Activated B cell treated with CpG ODN at 0.5 μM for 24 hours (primary cell): ENCODE data around the gene CSMD2. TPM values are rescaled to one million over a fixed set of nuclear protein-coding genes. Genes with fewer than 3 reads are reported as not detected.

Source experiments
- ATAC-seq: fragments of 200-7000 bp; cut with Tn5 transposase; one replicate; pipeline ENCODE4 v1.10.0; 2021; ENCODE audit warnings: low read depth, mild to moderate bottlenecking, moderate library complexity
- CTCF ChIA-PET: fragments of 350-600 bp; sonication (Branson Sonifier 250); formaldehyde crosslinking; loops from one replicate; lab custom pipeline; 2021; ENCODE audit warnings: antibody characterized with exemption; lab: Charles Lee
- POLR2A ChIA-PET: fragments of 350-600 bp; sonication (Branson Sonifier 250); formaldehyde crosslinking; loops from one replicate; lab custom pipeline; 2021; ENCODE audit warnings: antibody characterized with exemption; lab: Charles Lee
- DNase-seq: peaks from one replicate; pipeline ENCODE4 v3.0.0; 2022
- H3K27ac Mint-ChIP-seq: one replicate; pipeline ENCODE4 v1.8.0; 2020; ENCODE audit warnings: mixed read lengths
- H3K27me3 Mint-ChIP-seq: one replicate; pipeline ENCODE4 v1.8.0; 2021; ENCODE audit warnings: mixed read lengths
- H3K36me3 Mint-ChIP-seq: one replicate; pipeline ENCODE4 v1.8.0; 2021; ENCODE audit warnings: low read depth, mixed read lengths
- H3K4me1 Mint-ChIP-seq: one replicate; pipeline ENCODE4 v1.8.0; 2021; ENCODE audit warnings: mixed read lengths
- H3K4me3 Mint-ChIP-seq: one replicate; pipeline ENCODE4 v1.8.0; 2020; ENCODE audit warnings: mild to moderate bottlenecking, mixed read lengths
- H3K9me3 Mint-ChIP-seq: one replicate; pipeline ENCODE4 v1.8.0; 2020; ENCODE audit warnings: mixed read lengths
- CTCF ChIP-seq: fragments of 200-600 bp; IDR thresholded peaks from one replicate; pipeline ENCODE4 v1.8.0; 2022; ENCODE audit warnings: antibody characterized with exemption, mild to moderate bottlenecking
- intact Hi-C: fragments of 100-400 bp; cut with micrococcal nuclease; formaldehyde crosslinking; loops from one replicate; pipeline ENCODE4 v1.15.1; 2024
- total RNA-seq: library from RNA; stranded (reverse); gene quantifications from 2 replicates; pipeline ENCODE4 v1.2.3, GENCODE V29; 2022

The CSMD2 gene
- total RNA-seq, 1 donor from 2014 or later, result not detected

GRCh38 chr1:33930346-33931110 is 234.5 kb downstream of the CSMD2 start:
- POLR2A ChIA-PET, result no interaction called here
- intact Hi-C loops, result no loop called here
- H3K4me1 Mint-ChIP-seq, result no peaks in the 10 kb centered on the region
- no peak for TF ChIP-seq CTCF
- H3K27me3 Mint-ChIP-seq, result peaks cover 5% of the 10 kb centered on the region
- H3K36me3 Mint-ChIP-seq, result no peaks in the 10 kb centered on the region
- no peak overlapping the region for H3K27ac Mint-ChIP-seq
- ATAC-seq, result no peak
- H3K4me3 Mint-ChIP-seq, result no peak overlapping the region
- DNase-seq, result no peak
- H3K9me3 Mint-ChIP-seq, result no peaks in the 10 kb centered on the region
- CTCF ChIA-PET, result no interaction called here

- POLR2A ChIA-PET, result no interaction called here
- intact Hi-C loops, result no loop called here
- DNase-seq (no peak), ATAC-seq (no peak)
- TF ChIP-seq CTCF, result no peak
- Mint-ChIP-seq H3K27me3 (no peaks in the 10 kb centered on the region), H3K27ac (no peak overlapping the region), H3K36me3 (no peaks in the 10 kb centered on the region), H3K9me3 (no peaks in the 10 kb centered on the region), H3K4me1 (no peaks in the 10 kb centered on the region), H3K4me3 (no peak overlapping the region)
- CTCF ChIA-PET, result no interaction called here
Observed at GRCh38 chr1:33928251-33928650, 236.8 kb downstream of the CSMD2 start.

- no peaks in the 10 kb centered on the region for H3K4me1 Mint-ChIP-seq
- no peak overlapping the region for H3K27ac Mint-ChIP-seq
- DNase-seq, result no peak
- H3K4me3 Mint-ChIP-seq, result no peak overlapping the region
- no peaks in the 10 kb centered on the region for H3K27me3 Mint-ChIP-seq
- ChIA-PET POLR2A (no interaction called here), CTCF (no interaction called here)
- H3K9me3 Mint-ChIP-seq, result no peaks in the 10 kb centered on the region
- H3K36me3 Mint-ChIP-seq, result no peaks in the 10 kb centered on the region
- ATAC-seq, result no peak
- intact Hi-C loops, result no loop called here
- no peak for TF ChIP-seq CTCF
Observed at GRCh38 chr1:33927721-33928120, 237.3 kb downstream of the CSMD2 start.

- intact Hi-C loops, result no loop called here
- H3K9me3 Mint-ChIP-seq, result no peaks in the 10 kb centered on the region
- ChIA-PET POLR2A (no interaction called here), CTCF (no interaction called here)
- H3K36me3 Mint-ChIP-seq, result no peaks in the 10 kb centered on the region
- no peak overlapping the region for H3K4me3 Mint-ChIP-seq
- TF ChIP-seq CTCF, result no peak
- ATAC-seq, result no peak
- H3K27me3 Mint-ChIP-seq, result no peaks in the 10 kb centered on the region
- H3K27ac Mint-ChIP-seq, result no peak overlapping the region
- H3K4me1 Mint-ChIP-seq, result no peaks in the 10 kb centered on the region
- no peak for DNase-seq
Observed at GRCh38 chr1:33925586-33925985, 239.4 kb downstream of the CSMD2 start.

GRCh38 chr1:33921281-33921680 is 243.7 kb downstream of the CSMD2 start:
- Mint-ChIP-seq H3K9me3 (no peaks in the 10 kb centered on the region), H3K4me1 (no peaks in the 10 kb centered on the region), H3K27ac (no peak overlapping the region), H3K4me3 (no peak overlapping the region), H3K27me3 (no peaks in the 10 kb centered on the region), H3K36me3 (no peaks in the 10 kb centered on the region)
- TF ChIP-seq CTCF, result no peak
- CTCF ChIA-PET, result no interaction called here
- no peak for ATAC-seq
- no peak for DNase-seq
- POLR2A ChIA-PET, result no interaction called here
- intact Hi-C loops, result no loop called here
